HG03280 (cell line): ENCODE measurements around the gene PRRT4.

Experiments
- ATAC-seq: cut with Tn5 transposase; IDR thresholded peaks from one replicate; pipeline ENCODE4 v1.9.1; 2021; ENCODE audit warnings: mild to moderate bottlenecking, moderate library complexity; ENCODE audit not compliant: unreplicated experiment

PRRT4 gene

GRCh38 chr7:128396357-128396756, 34.9 kb upstream of the PRRT4 start:
- ATAC-seq = no peak

DNA sequence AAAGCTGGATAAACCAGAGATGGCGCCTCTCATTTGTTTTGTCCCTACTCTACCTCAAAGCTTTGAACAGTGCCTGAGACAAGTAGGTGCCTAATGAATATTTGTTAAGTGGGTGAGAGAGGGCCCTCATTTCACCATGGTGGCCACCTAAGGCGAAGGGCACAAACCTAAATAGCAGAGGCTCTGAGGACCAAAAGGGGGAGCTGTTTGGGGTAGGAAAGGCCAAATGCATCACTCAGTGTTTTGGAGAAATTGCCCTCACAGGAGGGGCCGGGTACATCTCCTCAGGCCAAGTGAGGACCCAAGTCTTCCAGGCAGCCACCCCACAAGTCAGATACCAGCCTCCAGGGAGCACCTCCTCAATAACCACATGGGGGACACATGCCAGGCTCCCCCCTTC, 34.3 kb upstream of the PRRT4 start:
- no peak for ATAC-seq

DNA sequence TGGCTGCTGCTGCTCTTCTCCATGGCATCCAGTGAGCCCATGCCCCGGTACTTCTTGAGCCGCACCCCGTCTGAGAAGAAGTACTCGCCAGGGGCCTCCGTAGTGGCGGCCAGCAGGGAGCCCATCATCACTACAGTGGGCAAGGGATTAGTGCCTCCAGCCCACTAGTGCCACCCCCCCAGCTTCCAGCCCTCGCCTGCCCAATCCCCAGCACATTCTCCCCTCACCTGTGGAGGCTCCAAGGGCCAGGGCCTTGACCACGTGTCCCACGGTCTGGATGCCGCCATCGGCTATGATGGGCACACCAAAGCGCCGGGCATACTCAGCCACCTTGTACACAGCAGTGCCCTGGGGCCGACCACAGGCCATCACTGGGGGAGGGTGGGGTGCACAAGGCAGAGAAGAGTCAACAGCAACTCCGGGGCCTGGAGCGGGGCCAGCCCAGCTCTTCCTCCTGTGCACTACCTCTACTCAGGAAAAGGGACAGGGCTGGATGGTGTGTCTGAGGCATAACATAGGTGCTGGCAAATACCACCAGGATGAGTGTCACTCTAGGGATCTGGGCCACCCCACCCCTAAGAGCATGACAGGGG, 33.5 kb upstream of the PRRT4 start:
- no peak for ATAC-seq

DNA sequence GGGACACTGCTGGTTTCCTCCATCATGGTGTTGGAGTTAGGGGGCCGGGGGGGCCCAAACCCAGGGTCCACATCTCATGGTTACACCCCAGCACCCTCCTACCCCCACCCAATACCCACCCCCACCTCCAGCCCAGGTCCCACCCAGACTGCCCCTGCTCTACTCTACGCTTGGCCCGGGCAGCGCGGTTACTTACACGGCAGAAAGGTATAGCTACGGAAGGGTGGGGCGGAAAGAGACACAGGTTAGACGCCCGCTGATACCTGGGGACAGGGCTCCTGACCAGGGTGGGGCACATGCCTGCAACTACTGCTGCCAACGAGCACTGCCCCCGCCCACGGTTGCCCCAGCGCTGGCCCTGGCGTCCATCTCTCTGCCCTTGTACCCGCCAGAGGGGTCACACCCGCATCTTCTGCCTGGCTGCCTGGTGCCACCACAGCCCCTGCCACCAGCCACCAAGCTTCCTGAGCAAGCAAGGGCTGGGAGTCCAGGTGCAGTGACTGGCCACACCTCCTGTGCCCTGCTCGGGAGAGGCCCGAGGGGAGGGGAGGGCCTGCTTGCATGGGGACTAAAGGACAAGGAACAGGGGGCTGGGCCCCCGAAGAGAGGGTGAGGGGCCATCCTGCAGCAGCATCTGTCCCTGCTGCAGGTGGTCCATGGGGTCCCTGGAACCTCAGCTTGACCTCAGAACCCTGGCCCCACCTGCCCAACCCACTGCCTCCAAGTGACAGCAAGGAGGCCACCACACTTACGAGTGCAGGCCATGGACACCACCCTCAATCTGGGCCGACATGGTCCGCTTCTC, 32.2 kb upstream of the PRRT4 start:
- ATAC-seq = no peak

- no peak for ATAC-seq
Observed at GRCh38 chr7:128392446-128393327, 31.2 kb upstream of the PRRT4 start.

GRCh38 chr7:128391805-128392204, 30.3 kb upstream of the PRRT4 start:
- no peak for ATAC-seq

GRCh38 chr7:128390871-128391565, 29.5 kb upstream of the PRRT4 start:
- ATAC-seq = no peak

GRCh38 chr7:128389618-128390329, 28.3 kb upstream of the PRRT4 start:
- no peak for ATAC-seq

DNA sequence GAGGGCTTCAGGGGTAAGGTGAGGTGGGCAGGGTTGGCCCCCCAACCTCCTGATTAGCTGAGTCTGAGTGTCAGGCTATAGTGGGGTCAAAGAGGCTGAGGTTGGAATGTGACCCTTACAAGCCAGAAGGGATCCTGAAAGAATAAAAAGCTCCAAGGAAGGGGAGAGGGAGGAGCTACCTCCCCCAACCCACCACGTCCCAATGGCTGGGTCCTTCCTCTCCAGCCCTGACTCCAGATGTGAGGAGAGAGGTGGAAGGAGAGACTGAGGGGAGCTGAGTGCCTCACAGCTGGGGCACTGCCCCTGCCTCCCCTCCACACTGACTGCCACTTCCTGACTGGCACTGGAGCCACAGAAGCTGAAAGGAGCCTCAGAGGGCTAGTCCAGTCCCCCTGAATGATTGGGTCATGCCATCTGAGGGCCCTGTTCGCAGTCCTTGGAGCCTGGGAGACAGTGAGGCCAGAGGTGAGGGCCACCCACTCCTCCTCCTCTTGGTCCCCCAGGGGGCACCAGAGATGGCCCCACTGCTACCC, 27.7 kb upstream of the PRRT4 start:
- ATAC-seq = no peak

DNA sequence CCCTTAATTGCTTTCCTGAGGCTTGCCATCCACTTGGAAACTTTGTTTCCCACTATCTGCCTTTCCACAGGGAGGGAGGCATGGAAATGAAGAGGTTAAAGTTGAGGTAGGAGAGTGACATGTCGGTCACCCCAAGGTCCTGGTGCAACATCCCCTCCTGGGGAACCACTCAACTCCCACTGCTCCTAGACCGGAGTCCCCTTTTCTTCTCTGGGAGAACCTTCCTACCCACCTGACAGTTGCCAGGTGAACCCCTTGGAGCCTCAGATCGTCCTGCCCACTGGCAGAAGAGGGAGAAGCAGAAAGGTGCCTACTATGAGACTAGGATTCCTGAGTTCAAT, 26.6 kb upstream of the PRRT4 start:
- no peak for ATAC-seq

DNA sequence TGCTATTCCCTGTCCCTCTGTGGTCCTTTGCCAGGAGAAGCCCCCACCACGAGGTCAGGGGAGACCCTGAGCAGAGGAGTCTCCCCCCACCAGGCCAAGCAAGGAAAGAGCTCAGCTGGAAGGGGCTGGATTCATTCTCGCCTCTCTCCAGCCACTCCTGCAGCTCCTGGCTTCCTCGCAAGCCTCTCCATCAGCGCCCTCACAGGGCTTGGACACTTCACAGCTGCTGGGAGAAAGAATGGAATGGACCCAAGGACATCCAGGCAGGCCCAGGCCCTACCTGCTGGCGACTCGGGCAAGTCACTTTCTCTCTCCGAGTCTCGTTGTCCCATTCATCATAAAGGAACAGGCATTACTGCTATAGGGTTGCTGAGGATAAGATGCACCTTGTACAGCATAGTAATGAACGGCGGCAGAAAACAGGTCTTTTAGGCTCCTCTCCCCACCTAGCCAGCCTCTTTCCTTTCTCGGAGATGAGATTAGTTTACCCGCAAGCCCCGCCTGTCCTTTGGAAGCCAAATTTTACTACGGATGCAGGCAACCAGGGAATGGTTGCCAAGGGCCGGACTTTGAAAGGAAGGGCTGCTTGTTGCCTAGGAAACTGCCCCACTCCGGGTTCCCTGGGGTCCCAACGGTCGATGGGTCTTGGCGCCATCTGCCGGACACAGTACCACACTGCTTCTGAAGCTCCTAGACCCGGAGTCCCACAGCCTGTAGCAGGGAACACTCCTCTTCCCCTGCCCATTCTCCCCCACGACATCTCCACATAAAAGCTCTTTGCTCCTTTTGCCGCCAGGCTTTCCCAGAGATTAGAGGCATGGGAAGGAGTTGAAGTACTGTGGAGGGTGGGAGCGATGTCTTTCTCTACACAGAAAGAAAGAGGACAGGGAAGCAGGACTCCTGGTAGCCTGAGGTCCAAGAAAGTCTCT, 26.0 kb upstream of the PRRT4 start:
- ATAC-seq = peak; percentile 73

DNA sequence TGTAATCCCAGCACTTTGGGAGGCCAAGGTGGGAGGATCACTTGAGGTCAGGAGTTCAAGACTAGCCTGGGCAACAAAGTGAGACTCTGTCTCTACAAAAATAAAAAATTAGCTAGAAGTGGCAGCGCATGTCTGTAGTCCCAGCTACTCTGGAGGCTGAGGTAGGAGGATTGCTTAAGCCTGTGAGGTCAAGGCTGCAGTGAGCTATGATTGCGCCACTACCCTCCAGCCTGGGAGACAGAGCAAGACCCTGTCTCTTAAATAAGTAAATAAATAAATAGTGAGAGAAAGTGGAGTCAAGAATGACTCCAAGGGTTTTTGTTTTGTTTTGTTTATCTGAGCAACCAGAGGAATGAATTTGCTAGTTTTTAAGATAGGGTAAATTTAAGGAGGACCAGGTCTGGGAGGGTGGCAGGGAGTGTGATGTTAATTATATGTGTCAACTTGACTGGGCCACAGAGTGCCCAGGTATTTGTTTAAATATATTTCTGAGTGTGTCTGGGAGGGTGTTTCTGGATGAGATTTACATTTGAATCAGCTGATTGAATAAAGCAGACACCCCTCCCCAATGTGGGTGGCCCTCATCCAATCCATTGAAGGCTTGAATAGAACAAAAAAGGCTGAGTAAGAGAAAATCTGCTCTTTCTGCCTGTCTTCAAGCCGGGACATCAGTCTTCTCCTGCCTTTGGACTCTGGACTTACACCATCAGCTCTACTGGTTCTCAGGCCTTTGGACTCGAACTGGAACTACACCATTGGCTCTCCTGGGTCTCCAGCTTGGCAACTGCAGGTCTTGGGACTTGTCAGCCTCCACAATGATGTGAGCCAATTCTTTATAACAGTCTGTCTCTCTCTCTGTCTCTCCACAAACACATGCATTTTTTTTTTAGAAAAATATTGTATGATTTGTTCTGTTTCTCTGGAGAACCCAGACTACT, 24.8 kb upstream of the PRRT4 start:
- no peak for ATAC-seq

- no peak for ATAC-seq
Observed at GRCh38 chr7:128384726-128385125, 23.2 kb upstream of the PRRT4 start.

DNA sequence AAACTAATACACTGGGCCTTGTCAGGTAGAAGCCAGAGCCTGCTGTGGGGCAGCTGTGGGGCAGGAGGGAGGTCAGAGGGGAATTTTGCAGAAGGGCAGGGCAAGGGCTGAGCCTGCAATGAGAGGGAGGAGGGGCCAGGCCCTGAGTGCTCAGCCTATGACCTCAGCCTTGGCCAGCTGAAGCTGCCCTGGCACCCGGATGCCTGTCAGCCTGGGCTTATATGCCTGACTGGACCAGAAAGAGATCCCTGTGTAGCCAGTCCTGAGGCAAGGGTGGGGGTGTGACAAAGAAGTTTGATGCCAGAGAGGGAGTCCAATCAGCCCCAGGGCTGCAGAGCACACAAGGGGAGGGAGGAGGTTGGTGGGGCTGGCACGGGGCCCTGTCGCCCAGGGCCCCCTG, 22.3 kb upstream of the PRRT4 start:
- ATAC-seq = no peak

GRCh38 chr7:128381161-128381821, 19.8 kb upstream of the PRRT4 start:
- no peak for ATAC-seq

GRCh38 chr7:128380483-128381106, 19.1 kb upstream of the PRRT4 start:
- ATAC-seq = no peak

- no peak for ATAC-seq
Observed at GRCh38 chr7:128379900-128380479, 18.5 kb upstream of the PRRT4 start.
